A673 (cell line): Measurements from ENCODE around the gene NFATC3. TPM values are rescaled to one million over a fixed set of nuclear protein-coding genes. Genes with fewer than 3 reads are reported as not detected.

Source experiments
- BruUV-seq: library from RNA; stranded (reverse); fragments of 400-500 nt; replicated peaks from 2 replicates; lab custom pipeline; 2021; lab: Mats Ljungman, UMichigan
- CTCF ChIA-PET: fragments of 300-600 bp; sonication (Branson Sonifier 250); formaldehyde crosslinking; loops from one replicate; lab custom pipeline; 2022; ENCODE audit warnings: antibody characterized with exemption; lab: Charles Lee
- POLR2A ChIA-PET: fragments of 300-600 bp; sonication (Branson Sonifier 250); formaldehyde crosslinking; loops from one replicate; lab custom pipeline; 2022; ENCODE audit warnings: antibody characterized with exemption; ENCODE audit not compliant: low non-redundant PET; lab: Charles Lee
- DNase-seq: peaks from one replicate; pipeline ENCODE4 v3.0.0-alpha.2; 2015; ENCODE audit warnings: low spot score
- H3K27ac ChIP-seq: fragments of 200-600 bp; sonication (generic); 2 replicates; pipeline ENCODE4 v1.5.1; 2016; ENCODE audit warnings: mixed run types, low read depth, mild to moderate bottlenecking, mixed read lengths, antibody characterized with exemption, low read length; ENCODE audit not compliant: poor library complexity, severe bottlenecking
- H3K27me3 ChIP-seq: fragments of 200-600 bp; sonication (generic); replicated peaks from 2 replicates; pipeline ENCODE4 v1.6.1; 2017; ENCODE audit warnings: mixed run types, low read depth, mild to moderate bottlenecking, mixed read lengths, antibody characterized with exemption, low read length; ENCODE audit not compliant: insufficient read depth, poor library complexity
- H3K36me3 ChIP-seq: fragments of 200-600 bp; sonication (generic); 2 replicates; pipeline ENCODE4 v1.6.1; 2016; ENCODE audit warnings: mixed run types, mild to moderate bottlenecking, mixed read lengths, antibody characterized with exemption, low read length; ENCODE audit not compliant: insufficient read depth, poor library complexity, severe bottlenecking
- H3K4me1 ChIP-seq: fragments of 200-600 bp; sonication (generic); 2 replicates; pipeline ENCODE4 v1.6.1; 2017; ENCODE audit warnings: mixed run types, mild to moderate bottlenecking, mixed read lengths, antibody characterized with exemption, low read length; ENCODE audit not compliant: insufficient read depth, poor library complexity, severe bottlenecking
- H3K4me3 ChIP-seq: fragments of 200-600 bp; sonication (generic); 2 replicates; pipeline ENCODE4 v1.5.1; 2016; ENCODE audit warnings: low read depth, mixed run types, mild to moderate bottlenecking, mixed read lengths, low read length; ENCODE audit not compliant: poor library complexity, severe bottlenecking
- H3K9me3 ChIP-seq: fragments of 200-600 bp; sonication (generic); 2 replicates; pipeline ENCODE4 v1.6.1; 2016; ENCODE audit warnings: mixed run types, low read depth, mild to moderate bottlenecking, mixed read lengths, antibody characterized with exemption, low read length; ENCODE audit not compliant: poor library complexity, severe bottlenecking
- EZH2 ChIP-seq: fragments of 200-600 bp; sonication (generic); IDR thresholded peaks from 2 replicates; pipeline ENCODE4 v1.6.1; 2017; ENCODE audit warnings: borderline replicate concordance, low read depth, mild to moderate bottlenecking, mixed read lengths, antibody characterized with exemption, low read length; ENCODE audit not compliant: poor library complexity, severe bottlenecking
- intact Hi-C: fragments of 100-400 bp; cut with micrococcal nuclease; formaldehyde crosslinking; loops from one replicate; pipeline ENCODE4 v1.10.0; 2022; ENCODE audit not compliant: unreplicated experiment
- total RNA-seq: library from RNA; stranded (reverse); gene quantifications from 2 replicates; pipeline ENCODE4 v1.2.3, GENCODE V29; 2021
- TF ChIP-seq, protein P1 (sequence below): fragments of 300-800, 200-600 bp; sonication (generic); conservative IDR thresholded peaks from 2 replicates; pipeline ENCODE4 v1.5.1; 2017; ENCODE audit warnings: low read depth, mild to moderate bottlenecking, antibody characterized with exemption, low read length, moderate library complexity, mixed read lengths

Gene NFATC3
- total RNA-seq, 1 experiment from 2014 or later: 56.0 TPM

DNA sequence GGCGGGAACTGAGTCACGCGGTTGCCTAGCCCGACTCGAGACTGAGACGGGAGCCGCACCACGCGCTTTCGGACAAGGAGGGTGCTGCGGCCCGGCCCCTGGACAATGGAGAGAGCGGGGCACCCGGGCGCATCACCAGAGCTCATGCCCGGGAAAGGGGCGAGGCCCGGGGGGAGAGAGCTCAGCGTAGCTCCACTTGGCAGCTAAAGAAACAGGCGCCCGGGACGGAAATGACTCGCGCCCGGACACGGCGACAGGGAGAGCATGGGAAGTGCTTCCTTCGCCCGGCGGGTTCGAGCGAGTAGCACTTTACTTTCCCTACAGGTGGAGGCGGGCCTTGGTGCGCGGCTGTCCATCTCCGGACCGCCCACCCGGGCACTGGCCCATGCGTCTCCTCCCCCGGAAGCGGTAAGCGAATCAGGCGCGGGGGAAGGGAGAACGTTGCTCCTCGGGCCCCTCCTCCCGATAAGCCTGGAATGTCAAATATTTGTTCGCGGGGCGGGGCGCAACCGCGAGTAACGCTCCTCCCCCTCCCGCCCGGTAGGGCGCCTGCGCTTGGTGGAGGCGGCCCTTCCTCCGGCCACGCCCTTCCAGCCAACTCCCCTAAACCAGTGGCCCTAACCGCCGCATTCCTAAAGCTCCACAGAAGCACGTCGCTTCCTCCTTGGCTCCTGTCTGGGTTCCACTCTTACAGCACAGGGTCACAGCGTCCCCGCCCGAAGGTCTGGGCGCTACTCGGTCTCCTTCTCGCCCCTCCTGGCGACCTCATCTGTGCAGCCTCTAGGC lies 152.3 kb downstream of the NFATC3 start:
- no peaks in the 10 kb centered on the region for H3K36me3 ChIP-seq
- POLR2A ChIA-PET: no interaction called here
- no peaks in the 10 kb centered on the region for H3K27me3 ChIP-seq
- H3K4me3 ChIP-seq: peak overlapping the region; percentile 50
- peak overlapping the region; percentile 84 for H3K27ac ChIP-seq
- TF ChIP-seq, protein P1, sequence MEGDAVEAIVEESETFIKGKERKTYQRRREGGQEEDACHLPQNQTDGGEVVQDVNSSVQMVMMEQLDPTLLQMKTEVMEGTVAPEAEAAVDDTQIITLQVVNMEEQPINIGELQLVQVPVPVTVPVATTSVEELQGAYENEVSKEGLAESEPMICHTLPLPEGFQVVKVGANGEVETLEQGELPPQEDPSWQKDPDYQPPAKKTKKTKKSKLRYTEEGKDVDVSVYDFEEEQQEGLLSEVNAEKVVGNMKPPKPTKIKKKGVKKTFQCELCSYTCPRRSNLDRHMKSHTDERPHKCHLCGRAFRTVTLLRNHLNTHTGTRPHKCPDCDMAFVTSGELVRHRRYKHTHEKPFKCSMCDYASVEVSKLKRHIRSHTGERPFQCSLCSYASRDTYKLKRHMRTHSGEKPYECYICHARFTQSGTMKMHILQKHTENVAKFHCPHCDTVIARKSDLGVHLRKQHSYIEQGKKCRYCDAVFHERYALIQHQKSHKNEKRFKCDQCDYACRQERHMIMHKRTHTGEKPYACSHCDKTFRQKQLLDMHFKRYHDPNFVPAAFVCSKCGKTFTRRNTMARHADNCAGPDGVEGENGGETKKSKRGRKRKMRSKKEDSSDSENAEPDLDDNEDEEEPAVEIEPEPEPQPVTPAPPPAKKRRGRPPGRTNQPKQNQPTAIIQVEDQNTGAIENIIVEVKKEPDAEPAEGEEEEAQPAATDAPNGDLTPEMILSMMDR: no peak
- no peak for TF ChIP-seq EZH2
- peaks cover 9% of the 10 kb centered on the region for H3K4me1 ChIP-seq
- CTCF ChIA-PET: interaction anchor here (1.3 kb wide), 1 partner anchor 27 kb away, joined by 6 read pairs; the partner anchor contains the start of gene SLC7A6
- H3K9me3 ChIP-seq: no peaks in the 10 kb centered on the region
- DNase-seq: peak; percentile 99
- no TSS peak for BruUV-seq
- intact Hi-C loops: no loop called here

DNA sequence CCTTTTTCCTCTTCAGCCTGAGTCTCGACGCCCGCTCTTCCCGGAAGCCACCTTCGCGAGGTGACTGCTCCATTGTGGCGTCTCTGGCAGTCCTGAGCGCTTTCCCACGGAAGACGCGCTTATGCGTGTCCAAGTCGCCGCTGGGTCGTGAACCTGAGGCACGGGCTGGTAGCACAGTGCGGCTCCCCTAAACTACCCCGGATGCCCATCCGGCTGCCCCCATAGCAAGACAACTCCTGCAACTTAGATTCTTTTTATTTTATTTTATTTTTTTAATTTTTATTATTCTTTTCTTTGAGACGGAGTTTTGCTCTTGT lies 152.8 kb downstream of the NFATC3 start:
- intact Hi-C loops: no loop called here
- ChIA-PET POLR2A (no interaction called here), CTCF (interaction anchor here (1.4 kb wide), 1 partner anchor 26 kb away, joined by 4 read pairs; no protein-coding TSS in a partner anchor)
- BruUV-seq: TSS peak; percentile 56
- no peaks in the 10 kb centered on the region for H3K36me3 ChIP-seq
- H3K27me3 ChIP-seq: no peaks in the 10 kb centered on the region
- no peak for DNase-seq
- H3K27ac ChIP-seq: peak overlapping the region; percentile 84
- H3K4me1 ChIP-seq: peaks cover 9% of the 10 kb centered on the region
- TF ChIP-seq, protein P1: no peak
- no peak for TF ChIP-seq EZH2
- H3K4me3 ChIP-seq: peak overlapping the region; percentile 50
- no peaks in the 10 kb centered on the region for H3K9me3 ChIP-seq

DNA sequence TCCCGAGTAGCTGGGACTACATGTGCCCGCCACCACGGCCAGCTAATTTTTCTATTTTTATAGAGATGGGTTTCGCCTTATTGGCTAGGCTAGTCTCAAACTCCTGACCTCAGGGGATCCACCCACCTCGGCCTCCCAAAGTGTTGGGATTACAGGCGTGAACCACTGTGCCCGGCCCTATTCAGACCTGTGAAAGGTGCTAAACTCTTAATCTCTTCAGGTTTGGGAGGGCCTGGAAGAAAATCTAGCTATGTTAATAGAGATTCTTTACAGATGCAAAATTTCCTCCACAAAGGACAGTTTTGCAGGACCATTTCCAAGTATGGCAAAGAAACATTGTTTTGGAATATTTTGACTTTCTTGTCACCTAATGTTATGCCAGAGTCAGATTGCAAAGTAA lies 156.9 kb downstream of the NFATC3 start:
- Histone ChIP-seq H3K4me1 (peaks cover 8% of the 10 kb centered on the region), H3K9me3 (no peaks in the 10 kb centered on the region), H3K27ac (no peak overlapping the region), H3K27me3 (no peaks in the 10 kb centered on the region), H3K4me3 (no peak overlapping the region), H3K36me3 (no peaks in the 10 kb centered on the region)
- POLR2A ChIA-PET: interaction anchor here (0.7 kb wide), 1 partner anchor 306 kb away, joined by 8 read pairs; no protein-coding TSS in a partner anchor
- CTCF ChIA-PET: interaction anchor here (0.6 kb wide), 1 partner anchor 41 kb away, joined by 3 read pairs; no protein-coding TSS in a partner anchor
- BruUV-seq: no TSS peak
- intact Hi-C loops: no loop called here
- TF ChIP-seq, protein P1: no peak
- no peak for TF ChIP-seq EZH2
- DNase-seq: no peak
